Spleen (tissue), 7 donors: ENCODE measurements around the gene KCNB1.

Source experiments
- POLR2A ChIP-seq, 3 donors: fragments of 450-650 bp; IDR thresholded peaks; one replicate each; pipeline ENCODE4 v1.5.1; 2017; ENCODE audit warnings: antibody characterized with exemption in 3 of 3, mild to moderate bottlenecking in 1 of 3
- TF ChIP-seq, protein P1 (sequence below), 11 experiments: fragments of 200-600 bp in 7 of 11; fragments of 450-650 bp in 4 of 11; sonication (generic) in 4 of 11; IDR thresholded peaks in 8 of 11; conservative IDR thresholded peaks in 3 of 11; 1 replicate in 7 of 11; 2 replicates in 4 of 11; pipeline versions ENCODE4 v1.4.0 to v1.8.0; 2016 to 2021; ENCODE audit warnings: antibody characterized with exemption in 11 of 11, inconsistent platforms in 4 of 11, mild to moderate bottlenecking in 1 of 11
- donor health status: DM: no; HTN: no; CAD: no; lungs with moderate emphysema.
- donor health status: DM: no; HTN: no; CAD: no.
- donor health status: DM: no; HTN: no; CAD: no.

DNA sequence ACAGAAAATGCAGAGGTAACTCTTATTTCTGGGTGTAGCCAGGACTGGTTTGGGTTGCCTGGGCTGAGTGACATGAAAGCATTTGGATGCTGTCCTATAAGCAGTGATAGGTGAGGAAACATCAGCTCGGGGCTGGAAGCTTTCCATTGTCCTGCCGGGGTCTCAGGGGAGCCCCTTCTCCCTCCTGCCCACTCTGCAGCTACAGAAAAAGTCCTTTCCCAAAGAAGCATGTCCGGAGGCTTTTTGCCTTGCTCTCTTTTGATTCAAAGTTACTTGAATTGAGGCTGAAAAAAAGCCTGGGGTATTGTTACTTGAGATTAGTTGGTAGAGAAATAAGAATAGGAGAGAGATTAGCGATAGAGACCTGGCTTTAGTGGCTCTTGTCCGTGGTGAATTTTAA lies 113.9 kb downstream of the KCNB1 start:
- TF ChIP-seq, protein P1, sequence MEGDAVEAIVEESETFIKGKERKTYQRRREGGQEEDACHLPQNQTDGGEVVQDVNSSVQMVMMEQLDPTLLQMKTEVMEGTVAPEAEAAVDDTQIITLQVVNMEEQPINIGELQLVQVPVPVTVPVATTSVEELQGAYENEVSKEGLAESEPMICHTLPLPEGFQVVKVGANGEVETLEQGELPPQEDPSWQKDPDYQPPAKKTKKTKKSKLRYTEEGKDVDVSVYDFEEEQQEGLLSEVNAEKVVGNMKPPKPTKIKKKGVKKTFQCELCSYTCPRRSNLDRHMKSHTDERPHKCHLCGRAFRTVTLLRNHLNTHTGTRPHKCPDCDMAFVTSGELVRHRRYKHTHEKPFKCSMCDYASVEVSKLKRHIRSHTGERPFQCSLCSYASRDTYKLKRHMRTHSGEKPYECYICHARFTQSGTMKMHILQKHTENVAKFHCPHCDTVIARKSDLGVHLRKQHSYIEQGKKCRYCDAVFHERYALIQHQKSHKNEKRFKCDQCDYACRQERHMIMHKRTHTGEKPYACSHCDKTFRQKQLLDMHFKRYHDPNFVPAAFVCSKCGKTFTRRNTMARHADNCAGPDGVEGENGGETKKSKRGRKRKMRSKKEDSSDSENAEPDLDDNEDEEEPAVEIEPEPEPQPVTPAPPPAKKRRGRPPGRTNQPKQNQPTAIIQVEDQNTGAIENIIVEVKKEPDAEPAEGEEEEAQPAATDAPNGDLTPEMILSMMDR (IDR thresholded peaks at IDR 0.05 in 8 of 11, conservative IDR thresholded peaks at IDR 0.05 in 3 of 11), result no peak
- TF ChIP-seq POLR2A (IDR thresholded peaks at IDR 0.05), result no peak
